NCI-H526 treated with DMSO at 0.1 percent for 48 hours (cell line): ENCODE results near the gene ARHGAP30.
A peak's percentile ranks its signal among the peaks of the same experiment; 100 is the strongest.
"Not testable (repeated sequence)": the region's sequence is repeated elsewhere in the genome, so short reads cannot be mapped to it uniquely, and the experiment has no call there.

Experiments used
- DNase-seq: peaks from one replicate; lab custom pipeline; 2025; lab: John Stamatoyannopoulos, UW

Gene ARHGAP30, protein sequence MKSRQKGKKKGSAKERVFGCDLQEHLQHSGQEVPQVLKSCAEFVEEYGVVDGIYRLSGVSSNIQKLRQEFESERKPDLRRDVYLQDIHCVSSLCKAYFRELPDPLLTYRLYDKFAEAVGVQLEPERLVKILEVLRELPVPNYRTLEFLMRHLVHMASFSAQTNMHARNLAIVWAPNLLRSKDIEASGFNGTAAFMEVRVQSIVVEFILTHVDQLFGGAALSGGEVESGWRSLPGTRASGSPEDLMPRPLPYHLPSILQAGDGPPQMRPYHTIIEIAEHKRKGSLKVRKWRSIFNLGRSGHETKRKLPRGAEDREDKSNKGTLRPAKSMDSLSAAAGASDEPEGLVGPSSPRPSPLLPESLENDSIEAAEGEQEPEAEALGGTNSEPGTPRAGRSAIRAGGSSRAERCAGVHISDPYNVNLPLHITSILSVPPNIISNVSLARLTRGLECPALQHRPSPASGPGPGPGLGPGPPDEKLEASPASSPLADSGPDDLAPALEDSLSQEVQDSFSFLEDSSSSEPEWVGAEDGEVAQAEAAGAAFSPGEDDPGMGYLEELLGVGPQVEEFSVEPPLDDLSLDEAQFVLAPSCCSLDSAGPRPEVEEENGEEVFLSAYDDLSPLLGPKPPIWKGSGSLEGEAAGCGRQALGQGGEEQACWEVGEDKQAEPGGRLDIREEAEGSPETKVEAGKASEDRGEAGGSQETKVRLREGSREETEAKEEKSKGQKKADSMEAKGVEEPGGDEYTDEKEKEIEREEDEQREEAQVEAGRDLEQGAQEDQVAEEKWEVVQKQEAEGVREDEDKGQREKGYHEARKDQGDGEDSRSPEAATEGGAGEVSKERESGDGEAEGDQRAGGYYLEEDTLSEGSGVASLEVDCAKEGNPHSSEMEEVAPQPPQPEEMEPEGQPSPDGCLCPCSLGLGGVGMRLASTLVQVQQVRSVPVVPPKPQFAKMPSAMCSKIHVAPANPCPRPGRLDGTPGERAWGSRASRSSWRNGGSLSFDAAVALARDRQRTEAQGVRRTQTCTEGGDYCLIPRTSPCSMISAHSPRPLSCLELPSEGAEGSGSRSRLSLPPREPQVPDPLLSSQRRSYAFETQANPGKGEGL

DNA sequence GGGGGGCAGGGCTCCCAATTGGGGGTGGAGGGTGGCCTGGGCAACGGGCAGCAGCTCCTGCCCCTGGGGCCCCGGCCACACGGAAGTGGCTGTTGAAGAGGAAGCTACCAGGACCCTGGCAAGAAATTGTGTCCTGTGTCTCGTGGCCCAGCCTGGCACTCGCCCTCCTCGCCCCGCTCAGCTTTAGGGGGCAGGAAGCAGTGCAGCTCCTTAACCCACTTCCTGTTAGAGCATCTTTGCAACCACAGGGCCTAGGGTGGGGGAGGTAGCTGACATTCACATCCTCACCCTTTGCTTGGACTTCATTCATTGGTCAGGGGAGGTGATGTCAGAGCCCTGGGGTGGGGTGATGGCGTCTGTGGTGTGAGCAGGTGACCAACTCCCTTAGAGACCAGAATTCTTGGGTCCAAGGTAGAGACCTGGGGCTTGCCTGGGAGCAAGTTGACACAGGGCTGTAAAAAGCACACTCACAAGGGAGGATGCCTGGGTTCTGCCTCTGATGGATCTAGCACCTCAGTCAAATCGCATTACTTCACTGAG is at the start of gene ARHGAP30:
Gene ARHGAP30, minus strand, starts transcription at position 161 of the 540 bp plus-strand sequence. CDS start 267 bp downstream, outside the sequence.
- no peak for DNase-seq

DNA sequence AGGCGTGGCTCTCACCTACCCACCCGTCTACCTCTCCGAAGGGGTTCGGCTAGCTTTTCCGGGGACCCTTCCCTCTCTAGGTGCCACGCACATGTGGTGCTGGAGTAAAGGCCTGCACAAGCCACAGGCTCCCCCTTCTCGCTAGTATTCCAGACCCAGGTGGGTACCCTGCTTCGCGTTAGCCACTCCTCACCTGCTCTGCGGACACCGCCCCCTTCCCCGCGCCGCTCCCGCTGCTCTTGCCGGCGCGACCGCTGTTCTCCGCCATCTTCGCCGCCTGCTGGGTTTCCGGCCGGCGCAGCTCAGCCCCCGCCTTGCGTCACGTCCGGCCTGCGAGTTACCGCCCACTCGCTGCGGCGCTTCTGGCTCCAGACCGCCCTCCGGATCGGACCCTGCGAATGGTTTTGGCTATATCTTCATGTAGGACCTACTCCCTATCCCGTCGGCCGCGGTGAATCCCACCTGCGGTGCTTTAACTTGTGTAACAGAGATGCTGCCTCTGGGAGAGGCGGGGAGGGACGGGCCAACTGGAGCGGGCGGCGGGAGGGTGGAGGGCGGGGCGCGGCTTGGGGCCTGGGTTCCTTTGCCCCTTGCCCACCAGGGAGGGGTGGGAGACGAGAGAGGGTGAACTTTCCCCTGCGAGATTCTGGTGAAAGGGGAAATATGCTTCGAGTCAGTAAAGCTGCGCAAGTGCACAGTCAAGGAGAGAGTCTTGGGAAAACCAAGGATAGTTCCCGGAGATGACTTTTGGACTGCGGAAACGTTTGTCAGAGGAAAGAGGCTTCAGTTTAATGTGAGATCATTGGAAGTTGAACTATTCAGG is 48.3 kb upstream of the ARHGAP30 start, which contains the start of the genes NIT1 and PFDN2:
Gene NIT1, plus strand, starts transcription at position 347 of the 823 bp plus-strand sequence. Its CDS starts 72 bp downstream, at position 419.
Gene PFDN2, minus strand, starts transcription at position 279 of the 823 bp plus-strand sequence. Its CDS starts 11 bp downstream, at position 268.
- DNase-seq = peak; percentile 88

DNA sequence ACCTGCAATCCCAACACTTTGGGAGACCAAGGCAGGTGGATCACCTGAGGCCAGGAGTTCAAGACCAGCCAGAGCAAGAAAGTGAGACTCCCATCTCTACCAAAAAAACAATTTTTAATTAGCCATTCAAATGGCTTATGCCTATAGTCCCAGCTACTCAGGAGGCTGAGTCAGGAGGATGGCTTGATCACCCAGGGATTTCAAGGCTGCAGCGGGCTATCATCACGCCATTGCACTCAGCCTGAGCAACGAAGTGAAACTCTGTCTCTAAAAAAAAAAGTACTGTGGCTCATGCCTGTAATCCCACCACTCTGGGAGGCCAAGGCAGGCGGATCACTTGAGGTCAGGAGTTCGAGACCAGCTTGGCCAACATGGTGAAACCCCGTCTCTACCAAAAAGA is 46.3 kb upstream of the ARHGAP30 start:
- DNase-seq = not testable (repeated sequence)

DNA sequence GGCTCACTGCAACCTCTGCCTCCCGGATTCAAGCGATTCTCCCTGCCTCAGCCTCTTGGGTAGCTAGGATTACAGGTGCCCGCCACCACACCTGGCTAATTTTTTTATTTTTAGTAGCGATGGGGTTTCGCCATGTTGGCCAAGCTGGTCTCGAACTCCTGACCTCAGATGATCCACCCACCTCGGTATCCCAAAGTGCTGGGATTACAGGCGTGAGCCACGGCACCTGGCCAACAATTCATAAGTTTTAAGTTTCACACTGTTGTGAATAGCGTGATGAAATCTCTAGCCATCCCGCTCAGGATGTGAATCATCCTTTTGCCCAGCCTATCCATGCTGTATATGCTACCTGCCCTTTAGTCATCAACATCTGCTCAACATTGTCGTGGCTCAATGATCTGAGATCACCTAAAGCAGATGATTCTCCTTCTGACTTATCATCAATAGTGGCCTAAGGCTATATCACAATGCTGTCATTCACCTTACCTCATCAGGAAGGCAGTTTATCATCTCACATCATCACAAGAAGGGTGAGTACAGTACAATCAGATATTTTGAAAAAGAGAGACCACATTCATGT is 45.5 kb upstream of the ARHGAP30 start:
- DNase-seq = no peak

DNA sequence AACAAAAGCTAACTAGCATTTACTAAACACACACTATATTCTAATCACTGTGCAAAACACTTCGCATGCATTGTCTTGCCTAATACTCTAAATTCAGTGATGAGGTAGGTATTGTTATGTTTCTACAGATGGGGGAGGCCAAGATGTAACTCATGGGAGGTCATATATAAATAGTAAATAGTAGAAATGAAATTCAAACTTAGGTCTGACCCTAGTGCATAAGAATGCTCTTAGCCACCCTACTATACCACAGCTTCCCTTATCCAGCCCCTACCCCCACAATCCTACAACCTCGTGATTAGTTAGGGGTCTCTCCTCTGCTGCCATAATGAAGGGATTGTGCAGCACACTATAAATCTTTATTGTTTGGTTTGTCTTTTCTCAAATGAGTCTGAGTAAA is 44.9 kb upstream of the ARHGAP30 start:
- no peak for DNase-seq

DNA sequence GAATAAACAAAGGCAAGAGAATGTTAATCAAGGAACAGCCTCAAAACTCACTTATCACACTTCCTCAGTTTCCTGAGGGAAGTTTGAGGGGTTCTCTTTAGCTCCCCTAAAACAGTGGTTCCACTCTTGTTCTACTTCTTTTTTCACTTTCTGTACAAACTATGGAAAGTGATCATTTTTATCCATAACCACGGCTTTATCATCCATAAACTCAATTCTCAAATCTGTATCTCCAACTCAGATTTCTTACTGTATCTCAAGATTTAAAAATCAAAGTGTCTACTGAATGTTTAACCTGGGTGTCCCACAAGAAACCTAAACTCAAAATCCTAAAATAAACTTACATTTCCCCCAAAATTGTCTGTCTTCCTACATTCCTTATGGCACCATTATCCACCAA is 44.2 kb upstream of the ARHGAP30 start:
- DNase-seq = no peak

DNA sequence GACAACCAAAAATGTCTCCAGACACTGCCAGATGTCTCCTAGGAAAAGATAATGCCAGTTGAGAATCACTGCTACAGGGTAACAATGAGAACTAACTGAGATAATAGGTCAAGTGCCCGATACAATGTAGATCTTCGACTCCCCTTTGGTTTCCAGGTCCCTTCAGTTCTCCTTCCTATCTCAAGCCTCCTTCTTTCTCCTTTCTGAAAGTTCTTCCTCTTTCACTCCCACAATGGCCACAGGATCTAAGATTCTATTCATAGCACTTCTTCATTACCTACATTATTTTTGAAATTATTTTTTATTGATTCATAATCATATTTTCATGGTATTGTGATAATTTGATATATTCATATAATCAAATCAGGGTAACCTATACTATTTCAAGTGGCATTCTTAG is 41.8 kb upstream of the ARHGAP30 start:
- DNase-seq = no peak

DNA sequence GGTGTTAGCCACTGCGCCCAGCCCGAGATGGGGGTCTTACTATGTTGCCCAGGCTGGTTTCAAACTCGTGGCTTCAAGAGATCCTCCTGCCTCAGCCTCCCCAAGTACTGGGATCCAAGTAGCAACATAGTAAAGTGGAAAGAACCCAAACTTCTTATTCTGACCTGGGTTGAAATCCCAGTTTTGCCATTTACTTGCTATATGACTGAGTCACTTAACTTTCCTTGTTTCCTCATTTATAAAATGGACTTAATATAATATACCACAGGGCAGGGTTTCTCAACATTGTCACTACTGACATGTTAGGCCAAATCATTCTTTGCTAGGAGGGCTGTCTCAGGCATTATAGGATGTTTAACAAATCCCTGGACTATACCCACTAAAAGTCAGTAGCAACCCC is 41.4 kb upstream of the ARHGAP30 start:
- DNase-seq = no peak

DNA sequence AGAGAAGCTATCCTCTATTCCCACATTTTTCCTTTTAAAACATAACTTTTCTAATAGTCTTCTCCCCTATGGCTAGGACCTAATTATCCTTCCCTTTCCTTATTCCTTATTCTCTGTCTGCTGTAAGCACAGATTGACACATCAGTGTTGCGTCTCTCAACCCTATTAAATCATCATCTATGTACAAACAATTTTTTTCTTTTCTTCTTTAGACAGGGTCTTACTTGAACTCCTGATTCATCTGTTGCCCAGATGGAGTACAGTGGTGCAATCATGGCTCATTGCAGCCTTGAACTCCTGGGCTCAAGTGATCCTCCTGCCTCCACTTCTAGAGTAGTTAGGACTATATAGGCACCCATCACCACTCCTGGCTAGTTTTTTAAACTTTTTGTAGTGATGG is 36.7 kb upstream of the ARHGAP30 start:
- DNase-seq = no peak

DNA sequence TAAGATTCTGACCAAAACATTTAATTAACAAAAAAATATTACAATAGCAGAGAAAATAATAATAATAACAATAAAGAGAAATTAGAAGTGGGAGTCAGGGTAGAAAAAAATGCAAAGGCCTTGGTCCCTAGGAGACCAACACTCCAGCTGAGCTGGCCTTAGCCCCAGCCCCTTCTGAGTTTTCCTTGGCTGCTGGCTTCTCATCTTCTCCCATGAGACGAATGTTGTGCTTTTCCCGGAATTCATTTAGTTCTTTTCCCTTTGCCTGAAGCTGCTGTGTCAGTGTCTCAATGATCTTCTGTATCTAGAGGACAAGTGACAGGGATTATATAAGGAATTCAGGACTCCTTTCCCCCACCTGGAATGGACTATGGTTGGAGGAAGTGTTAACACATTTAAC is 30.9 kb upstream of the ARHGAP30 start:
- DNase-seq = no peak

DNA sequence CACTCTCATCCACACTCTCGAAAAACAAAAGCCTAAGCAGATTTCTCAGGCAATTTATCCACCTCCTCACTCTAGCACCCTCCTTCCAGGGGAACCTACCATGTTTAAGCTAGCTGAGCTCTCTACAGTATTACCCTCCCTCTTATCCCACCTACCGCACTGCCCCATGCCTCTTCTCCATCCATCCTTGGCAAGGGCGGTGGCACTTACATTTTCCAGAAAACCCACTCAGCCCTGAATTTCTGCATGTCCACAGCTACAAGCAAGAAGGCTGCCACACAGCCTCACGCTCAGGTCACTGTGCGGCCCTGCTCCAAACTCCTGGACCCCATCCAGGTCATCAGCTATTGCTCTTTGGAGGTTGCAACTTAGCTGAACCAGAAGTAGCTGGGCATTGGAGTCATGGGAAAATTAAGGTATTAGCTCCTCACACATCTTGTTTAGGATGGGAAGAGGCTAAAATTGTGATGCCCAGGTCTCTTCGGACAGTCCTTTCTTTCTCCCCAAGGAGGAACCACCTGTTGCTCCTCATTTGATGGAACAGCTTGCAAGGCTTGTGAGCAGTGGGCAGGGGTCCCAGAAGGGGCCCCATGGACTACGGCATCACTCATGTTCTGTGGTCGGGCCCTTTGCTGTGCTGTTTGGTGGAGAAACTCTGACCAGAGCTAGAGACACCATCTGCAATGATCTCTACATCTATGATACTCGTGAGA is 29.6 kb upstream of the ARHGAP30 start:
- no peak for DNase-seq

DNA sequence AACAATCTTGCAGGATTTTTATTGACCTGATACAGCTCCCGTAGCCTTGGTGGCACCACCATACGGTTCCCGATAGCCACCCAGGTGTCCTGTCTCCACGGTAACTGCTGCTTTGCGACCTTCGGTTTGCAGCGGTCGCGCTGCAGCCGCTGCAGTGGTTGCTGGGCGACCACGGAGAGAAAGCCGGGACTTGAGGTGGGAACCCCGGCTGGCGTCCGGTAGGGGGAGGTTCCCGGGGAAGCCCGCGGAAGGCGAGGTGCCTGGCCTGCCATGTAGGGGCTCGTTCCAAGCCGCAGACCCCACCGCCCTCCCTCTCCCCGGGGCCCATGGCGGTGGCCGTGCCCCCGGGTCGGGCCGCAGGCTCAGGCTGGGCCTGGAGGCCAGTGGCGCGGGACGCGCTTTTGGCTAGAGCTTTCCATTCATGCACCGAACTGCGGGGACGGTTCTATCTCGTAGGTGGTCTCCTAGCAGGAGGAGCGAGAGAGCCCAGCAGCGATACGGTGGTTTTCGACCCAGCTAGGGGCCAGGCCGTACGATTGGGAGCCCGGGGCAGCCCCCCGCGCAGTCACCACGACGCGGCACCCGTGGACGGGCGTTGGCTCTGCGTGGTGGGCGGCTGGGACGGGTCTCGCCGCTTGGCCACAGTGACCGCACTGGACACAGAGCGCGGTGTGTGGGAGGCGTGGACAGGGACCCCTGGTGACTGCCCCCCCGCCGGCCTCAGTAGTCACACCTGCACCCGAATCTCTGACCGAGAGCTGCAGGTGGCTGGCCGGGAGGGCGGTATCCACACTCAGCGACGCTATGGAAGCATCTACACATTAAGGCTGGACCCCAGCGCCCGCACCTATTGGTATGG is 28.7 kb upstream of the ARHGAP30 start, which contains the start of gene KLHDC9:
Gene KLHDC9, plus strand, starts transcription at position 152 of the 859 bp plus-strand sequence. Its CDS starts 175 bp downstream, at position 327.
- peak; percentile 94 for DNase-seq

DNA sequence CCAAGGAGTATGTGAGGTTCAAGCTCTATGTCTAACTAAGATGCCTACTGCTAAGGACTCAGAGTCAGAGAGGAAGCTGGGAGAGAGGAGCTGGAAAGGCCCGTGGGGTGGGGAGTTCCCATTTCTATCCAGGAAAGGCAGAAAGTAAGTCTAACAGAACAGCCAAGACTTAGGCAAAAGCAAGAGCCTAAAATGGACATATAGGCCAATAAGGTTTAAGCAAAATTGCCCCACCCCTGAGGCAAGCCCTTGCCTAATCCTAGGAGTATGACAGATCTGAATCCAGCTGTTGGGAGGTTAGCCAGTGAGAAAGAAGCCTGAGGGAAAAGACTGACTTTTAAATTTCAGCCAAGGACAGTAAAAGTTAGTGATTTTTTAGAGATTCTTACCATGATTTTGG is 26.8 kb upstream of the ARHGAP30 start:
- no peak for DNase-seq

DNA sequence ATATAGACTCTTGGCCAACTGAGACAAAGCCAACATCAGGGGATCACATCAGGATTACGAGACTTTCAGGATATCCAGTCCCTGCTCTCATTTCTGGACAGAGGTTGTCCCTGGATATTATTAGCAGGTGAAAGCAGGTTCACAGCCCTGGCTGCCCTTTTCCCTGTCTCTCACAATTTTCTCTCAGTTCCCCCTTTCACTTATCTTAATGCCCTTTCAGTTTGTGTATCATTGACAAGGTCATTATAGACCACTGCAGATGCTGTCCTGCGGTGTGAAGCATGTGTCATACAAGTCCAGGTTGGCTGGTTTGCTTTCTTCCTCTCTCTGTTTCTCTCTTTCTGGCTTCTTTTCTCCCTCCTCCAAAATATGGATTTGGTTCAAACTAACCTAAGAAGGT is 26.3 kb upstream of the ARHGAP30 start:
- DNase-seq = no peak

DNA sequence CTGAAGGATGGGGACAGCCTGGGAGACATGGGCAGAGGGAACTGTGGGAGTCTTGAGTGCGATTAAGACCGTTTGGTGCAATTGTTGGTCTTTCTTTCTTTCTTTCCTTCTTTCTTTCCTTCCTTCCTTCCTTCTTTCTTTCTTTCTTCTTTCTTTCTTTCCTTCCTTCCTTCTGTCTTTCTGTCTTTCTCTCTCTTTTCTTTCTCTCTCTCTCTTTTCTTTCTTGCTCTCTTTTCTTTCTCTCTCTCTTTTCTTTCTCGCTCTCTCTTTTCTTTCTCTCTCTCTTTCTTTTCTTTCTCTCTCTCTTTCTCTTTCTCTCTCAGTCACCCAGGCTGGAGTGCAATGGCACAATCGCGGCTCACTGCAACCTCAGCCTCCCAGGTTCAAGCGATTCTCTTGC is 25.5 kb upstream of the ARHGAP30 start:
- DNase-seq = no peak

DNA sequence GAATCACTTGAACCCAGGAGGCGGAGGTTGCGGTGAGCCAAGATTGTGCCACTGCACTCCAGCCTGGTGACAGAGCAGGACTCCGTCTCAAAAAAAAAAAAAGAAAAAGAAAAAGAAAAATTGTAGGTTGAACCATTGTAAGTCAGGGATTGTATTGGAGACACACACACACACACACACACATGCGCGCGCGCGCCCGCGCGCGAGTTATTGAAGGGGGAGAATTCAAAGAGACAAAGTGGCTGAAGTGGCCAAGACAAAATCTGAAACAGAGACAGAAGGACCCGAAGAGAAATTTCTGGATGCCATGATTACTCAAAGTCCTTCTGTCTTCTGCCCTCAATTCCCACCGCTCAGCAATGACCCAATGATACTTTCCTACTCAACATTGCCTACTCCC is 24.8 kb upstream of the ARHGAP30 start:
- DNase-seq = no peak

DNA sequence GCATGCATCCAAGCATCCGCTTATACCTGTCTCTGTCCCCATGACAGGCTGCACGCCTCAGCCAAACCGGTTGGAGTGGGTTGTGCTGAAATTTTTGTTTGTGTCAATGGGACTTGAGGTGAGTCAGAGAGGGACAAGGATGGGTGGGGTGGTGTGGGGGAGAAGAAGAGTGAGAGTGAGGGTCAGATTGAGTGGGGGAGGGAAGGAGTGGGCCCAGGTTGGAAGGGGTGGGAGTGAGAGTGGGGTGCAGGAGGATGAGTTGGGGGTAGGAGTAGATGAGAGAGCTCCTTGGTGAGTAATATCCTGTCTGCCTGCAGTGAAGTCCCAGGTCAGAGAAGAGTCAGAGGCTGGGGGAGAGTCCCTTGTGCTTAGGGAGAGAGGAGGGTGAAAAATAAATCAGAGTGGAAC is 22.9 kb upstream of the ARHGAP30 start:
- no peak for DNase-seq

DNA sequence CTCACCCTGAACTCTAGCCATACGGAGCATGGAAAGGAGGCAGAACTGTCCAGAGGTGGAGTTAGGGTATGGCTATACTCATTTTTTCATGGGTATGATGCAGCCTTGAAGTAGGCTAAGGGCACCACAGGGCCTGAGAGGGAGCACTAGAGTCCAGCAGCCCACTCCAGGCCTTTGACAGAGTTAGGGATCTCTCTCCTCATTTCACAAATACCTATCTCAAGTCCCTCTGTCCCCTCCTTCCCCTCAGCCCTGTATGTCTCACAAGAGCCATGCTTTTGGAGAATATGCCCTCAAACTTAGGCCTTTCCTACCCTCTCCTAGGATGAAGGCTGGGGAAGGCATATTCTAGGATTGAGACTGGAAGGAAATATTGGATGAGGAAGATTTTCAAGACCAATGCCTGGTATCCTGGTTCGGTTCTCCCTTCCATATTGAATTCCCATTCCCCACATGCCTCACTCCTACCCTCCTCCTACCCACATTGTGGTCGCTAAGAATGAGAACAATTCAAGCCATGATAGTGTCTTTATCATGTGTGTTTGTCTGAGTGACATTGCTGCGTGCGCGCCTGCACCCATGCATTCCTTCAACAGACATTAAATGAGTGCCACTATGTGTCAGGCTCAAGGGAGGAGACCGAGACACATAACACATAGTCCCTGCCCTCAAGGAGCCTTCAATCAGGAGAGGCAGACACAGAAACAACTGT is 22.3 kb upstream of the ARHGAP30 start:
- DNase-seq = no peak
